NCI-H748 treated with DMSO at 0.1 percent for 48 hours (cell line): ENCODE results near the gene NELL1.

Source experiments
- DNase-seq: peaks from one replicate; lab custom pipeline; 2025; lab: John Stamatoyannopoulos, UW

Gene NELL1

DNA sequence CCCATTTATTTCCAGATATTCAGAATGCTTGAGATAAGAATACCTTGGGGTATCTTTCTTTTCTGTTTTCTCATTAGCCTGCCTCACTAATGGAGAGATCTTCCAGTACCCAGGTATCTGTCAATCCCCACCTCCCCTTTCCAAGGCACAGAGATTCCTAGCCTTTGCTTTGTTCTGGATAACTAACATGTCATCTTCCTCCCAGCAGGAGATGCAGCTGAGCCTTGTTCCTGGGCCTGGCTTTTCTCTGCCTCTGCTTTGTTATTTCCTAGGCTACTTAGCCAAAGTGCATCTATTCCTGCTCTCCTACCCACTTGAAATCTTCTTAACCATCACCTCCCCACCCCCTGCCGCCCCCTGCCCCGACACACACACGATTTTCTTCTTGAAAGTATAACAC lies 297.1 kb downstream of the NELL1 start:
- no peak for DNase-seq

GRCh38 chr11:20973940-20974559 lies 304.7 kb downstream of the NELL1 start:
- no peak for DNase-seq

GRCh38 chr11:20980736-20981135 lies 311.4 kb downstream of the NELL1 start:
- no peak for DNase-seq

GRCh38 chr11:20990447-20990846 lies 321.1 kb downstream of the NELL1 start:
- no peak for DNase-seq

DNA sequence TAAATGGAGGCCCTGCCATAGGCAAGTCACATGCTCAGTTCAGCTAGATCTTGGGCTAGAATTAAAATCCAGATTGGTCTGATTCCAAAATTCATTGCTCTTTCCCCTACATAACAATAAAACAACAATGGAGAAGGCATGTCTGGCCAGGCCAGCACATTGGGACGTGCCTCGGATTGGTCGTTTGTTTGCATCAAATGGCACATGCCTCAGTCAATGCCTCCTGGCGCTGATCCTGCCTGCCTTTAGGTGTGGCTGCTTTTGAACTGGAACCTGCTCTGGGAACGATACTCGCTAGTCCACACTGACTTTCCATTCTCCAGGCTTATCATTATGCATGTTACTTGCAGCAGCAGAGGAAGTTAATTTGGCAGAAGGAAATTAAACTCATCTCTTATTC lies 322.1 kb downstream of the NELL1 start:
- no peak for DNase-seq

DNA sequence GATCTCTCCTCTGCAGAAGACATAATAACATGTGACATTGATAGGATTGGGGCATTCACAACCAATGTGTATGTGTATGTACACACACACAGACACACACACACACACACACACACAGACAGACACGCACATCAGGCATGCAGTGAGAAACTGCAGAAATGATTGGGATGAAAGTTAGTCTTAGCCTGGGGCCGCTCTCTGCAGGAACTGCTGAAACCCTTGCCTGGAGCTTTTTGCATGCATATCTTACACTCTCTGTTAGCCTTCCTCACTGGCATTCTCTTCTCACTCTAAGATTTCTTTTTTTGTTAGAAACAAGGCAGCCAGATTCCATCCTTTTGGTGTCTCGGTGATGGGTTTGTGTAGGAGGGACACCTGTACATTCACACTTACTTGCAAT lies 337.9 kb downstream of the NELL1 start:
- no peak for DNase-seq

- no peak for DNase-seq
Measured at GRCh38 chr11:21018248-21018647, 348.9 kb downstream of the NELL1 start.

GRCh38 chr11:21026685-21027084 lies 357.3 kb downstream of the NELL1 start:
- DNase-seq = no peak

GRCh38 chr11:21037850-21038249 lies 368.5 kb downstream of the NELL1 start:
- DNase-seq = no peak

GRCh38 chr11:21038801-21039200 lies 369.4 kb downstream of the NELL1 start:
- DNase-seq = no peak

- no peak for DNase-seq
Measured at GRCh38 chr11:21040630-21041029, 371.2 kb downstream of the NELL1 start.

- DNase-seq = no peak
Measured at GRCh38 chr11:21048626-21049025, 379.2 kb downstream of the NELL1 start.

GRCh38 chr11:21053466-21053865 lies 384.1 kb downstream of the NELL1 start:
- DNase-seq = no peak

DNA sequence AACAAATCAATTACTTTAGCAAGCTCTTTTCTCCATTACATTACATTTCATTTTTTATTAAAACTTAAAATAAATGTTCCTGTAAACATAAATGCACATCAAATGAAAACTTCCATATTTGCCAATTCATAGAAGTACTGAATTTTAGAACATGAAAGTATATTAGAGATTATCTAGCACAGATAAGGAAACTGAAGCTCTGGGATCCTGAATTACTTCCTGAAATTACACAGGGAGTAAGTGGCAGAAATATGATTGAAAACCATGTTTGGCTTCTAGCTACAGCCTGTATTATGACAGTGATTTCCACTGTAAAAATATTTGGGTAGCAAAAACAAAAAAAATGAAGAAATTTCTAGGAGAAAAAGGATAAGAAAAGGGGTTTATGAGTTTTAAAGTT lies 387.3 kb downstream of the NELL1 start:
- DNase-seq = no peak

DNA sequence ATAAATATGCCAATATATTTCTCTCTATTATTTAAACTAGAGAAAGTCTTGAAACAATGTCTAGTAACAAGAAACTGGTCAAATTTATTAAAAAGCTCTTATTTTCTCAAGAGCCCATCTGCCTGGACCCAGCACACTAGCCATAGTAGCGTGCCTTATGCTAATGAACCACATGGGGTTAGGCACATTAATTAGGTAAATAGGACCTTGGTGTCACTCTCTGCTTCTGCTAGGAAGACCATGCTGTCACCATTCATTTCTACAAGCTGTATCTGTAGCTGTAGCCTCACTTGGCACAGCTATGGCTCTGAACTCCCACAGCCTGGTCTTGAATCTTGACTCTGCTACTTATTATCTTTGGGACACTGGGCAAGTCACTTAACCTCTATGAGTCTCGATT lies 390.5 kb downstream of the NELL1 start:
- DNase-seq = no peak

- no peak for DNase-seq
Measured at GRCh38 chr11:21066030-21066429, 396.6 kb downstream of the NELL1 start.

DNA sequence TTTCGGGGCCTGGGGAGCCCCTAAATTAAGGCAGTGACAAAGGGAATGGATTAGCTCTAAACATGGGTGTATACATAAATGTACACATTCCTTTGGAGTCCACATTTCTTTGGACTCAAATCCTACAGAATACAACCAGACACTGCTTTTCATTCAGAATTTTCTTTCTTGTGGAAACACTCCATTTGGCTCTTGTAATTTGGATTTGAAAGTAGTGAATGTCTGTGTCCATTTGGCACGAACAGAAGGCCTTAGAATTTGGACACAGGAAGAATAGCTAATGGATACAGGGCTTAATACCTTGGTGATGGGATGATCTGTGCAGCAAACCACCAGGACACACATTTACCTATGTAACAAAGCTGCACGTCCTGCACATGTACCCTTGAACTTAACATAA lies 399.5 kb downstream of the NELL1 start:
- no peak for DNase-seq

- DNase-seq = no peak
Measured at GRCh38 chr11:21069909-21070308, 400.5 kb downstream of the NELL1 start.

GRCh38 chr11:21072558-21072957 lies 403.2 kb downstream of the NELL1 start:
- DNase-seq = no peak

GRCh38 chr11:21082853-21083252 lies 413.5 kb downstream of the NELL1 start:
- no peak for DNase-seq

DNA sequence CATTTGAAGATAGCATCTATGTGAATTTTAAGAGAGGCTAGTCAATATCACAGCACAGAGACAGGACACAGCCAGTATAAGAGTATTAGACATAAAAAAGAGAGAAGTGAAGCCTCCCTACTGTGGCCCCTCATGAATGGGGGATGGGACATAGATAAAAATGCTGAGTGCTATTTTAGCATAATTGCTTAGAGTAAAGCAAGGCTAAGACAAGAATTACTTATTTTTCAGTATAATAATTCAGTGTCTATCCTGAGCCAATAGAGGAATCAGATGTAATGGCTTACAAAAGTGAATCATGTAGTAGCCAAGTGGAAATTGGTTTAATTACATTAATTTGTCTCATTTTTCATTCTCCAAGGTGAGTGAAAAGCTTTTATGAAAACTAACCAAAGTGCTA lies 419.5 kb downstream of the NELL1 start:
- no peak for DNase-seq

- DNase-seq = no peak
Measured at GRCh38 chr11:21104641-21105040, 435.3 kb downstream of the NELL1 start.

DNA sequence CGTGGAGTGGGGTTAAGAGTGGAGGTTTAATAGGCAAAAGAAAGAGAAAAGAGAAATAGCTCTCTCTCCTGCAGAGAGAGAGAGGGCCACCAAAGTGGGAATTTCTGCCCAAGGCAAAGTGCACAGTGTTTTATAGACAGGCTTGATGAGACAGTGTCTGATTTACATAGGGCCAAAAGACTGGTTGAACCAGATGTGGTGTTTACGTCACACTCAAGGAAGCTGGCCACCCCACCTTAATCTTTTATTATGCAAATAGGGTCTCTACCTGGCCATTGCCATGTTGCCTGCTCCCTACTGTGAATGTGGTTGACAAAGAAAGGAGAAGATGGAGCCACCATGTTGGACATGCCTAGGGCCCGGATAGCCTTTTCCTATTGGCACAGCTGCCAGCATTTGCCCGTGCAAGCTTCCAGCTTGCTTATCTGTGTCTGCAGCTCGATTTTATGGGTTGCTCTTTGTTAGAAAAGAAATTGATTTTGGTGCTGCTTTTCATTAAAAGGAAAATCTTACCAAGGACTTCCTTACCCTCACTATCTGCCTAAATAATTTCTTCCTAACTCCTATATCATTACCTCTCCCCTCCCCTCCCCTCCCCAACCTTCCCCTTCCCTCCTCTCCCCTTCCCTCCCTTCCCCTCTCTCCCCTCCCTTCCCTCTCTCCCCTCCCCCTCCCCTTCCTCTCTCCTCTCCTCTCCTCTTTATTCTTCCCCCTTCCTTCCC lies 436.0 kb downstream of the NELL1 start:
- peak; percentile 82 for DNase-seq

DNA sequence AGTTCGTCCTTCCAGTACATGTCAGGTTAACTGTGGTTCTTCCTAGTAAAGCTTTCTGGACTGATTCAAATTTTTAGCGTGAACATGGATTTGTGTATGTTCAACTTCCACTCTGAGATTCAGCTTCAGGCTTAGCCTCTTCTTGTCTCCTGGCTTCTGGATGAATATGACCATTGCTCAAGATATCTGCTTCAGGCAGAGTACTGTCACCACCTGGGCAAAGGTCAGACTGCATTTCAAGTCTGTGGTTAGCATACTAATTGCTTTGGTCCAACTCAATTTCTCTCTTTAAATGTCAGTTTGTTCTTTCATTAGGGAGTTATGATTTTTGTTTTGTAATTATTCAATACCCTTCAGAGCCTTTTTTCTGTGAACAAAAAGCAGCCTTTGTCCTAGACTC lies 440.0 kb downstream of the NELL1 start:
- DNase-seq = no peak
